Measurements from ENCODE around the gene ACO2.
A peak's percentile ranks its signal among the peaks of the same experiment; 100 is the strongest.
"Not testable (repeated sequence)": the region's sequence is repeated elsewhere in the genome, so short reads cannot be mapped to it uniquely, and the experiment has no call there.

The ACO2 gene

DNA sequence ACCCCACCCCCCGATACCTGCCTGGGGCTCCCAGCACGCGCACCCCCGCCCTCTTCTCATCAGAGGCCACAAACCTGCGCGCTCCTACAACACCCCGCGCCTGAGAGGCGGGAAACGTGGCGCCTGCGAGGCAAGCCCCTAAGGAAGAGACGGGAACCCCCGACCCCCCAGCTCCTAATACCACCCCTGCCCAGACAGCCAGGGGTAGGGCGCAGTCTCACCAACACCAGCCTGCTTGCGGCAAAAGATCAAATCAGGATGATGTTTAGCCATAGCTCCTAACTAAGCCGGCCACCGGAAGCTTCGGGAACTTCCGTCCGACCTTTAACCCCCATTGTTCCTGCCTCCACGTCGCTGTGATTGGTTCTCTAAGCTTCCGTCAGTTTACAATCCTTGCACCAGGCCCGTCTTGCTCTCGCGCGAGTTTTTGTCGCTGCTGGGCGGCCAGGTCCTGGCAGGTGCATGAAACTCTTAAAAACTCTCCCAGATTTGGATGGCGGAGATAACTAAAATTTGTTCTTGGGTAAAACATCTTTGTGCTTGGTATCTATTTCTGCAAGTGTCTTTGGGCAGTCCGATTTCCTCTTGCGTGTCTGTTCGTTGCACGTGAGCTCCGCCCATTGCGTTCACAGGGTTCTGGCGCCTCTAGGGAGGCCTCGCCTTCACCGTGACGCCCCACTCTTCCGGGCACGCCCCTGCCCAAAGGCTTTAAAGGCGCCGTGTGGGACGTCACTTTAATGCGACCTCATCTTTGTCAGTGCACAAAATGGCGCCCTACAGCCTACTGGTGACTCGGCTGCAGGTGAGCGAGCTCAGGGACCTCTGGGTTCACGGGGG is at the start of gene ACO2, which contains the start of gene PHF5A:
Gene ACO2, plus strand, starts transcription at position 737 of the 837 bp plus-strand sequence. Its CDS starts 30 bp downstream, at position 767.
Gene PHF5A, minus strand, starts transcription at position 312 of the 837 bp plus-strand sequence. Its CDS starts 39 bp downstream, at position 273.
- Histone ChIP-seq H3K4me1 (ENCODE audit: control insufficient read depth in 1 of 2, insufficient read depth in 1 of 2, low read depth in 1 of 2, low read length in 1 of 2) (peaks cover 18 to 20% of the 10 kb centered on the region in 2 experiments), H3K9me3 (no peaks in the 10 kb centered on the region), H3K36me3 (peaks cover 43% of the 10 kb centered on the region), H3K27ac (peak within 1 kb of the TSS; percentile 98), H3K4me3 (ENCODE audit: low read depth in 1 of 2, low read length in 1 of 2) (peak within 1 kb of the TSS; percentile 83 to 95), H3K27me3 (no peaks in the 10 kb centered on the region)
- no peak for TF ChIP-seq CTCF (IDR thresholded peaks at IDR 0.05)

DNA sequence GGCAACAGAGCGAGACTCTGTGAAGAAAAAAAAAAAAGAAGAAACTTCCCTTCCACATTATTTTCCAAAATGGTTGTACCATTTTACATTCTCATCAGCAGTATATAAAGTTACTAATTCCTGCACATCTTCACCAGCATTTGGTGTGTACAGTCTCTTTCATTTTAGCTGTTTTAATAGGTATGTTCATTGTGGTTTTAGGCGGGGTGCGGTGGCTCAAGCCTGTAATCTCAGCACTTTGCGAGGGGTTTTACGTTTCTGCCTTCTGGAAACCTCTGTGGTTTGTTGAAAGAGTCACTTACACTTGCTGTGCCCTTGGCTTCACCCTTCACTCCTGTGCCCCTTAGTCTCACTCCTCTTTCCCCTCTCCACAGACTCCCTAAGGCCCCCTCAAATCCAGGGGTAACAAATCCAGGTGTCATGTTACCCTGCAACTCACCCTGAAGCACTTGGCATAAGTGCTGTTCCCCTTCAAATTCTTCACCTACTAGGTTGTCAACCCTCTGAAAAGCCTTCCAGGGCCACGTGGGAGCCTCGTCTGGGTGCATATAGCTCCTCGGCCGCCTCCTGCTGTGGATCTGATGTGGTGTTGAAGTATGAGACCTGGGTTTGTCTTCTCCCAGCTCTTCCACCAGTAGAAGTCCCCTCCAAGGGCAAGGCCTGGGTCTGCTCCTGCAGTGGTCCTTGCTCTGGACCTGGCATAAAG is 43.1 kb upstream of the ACO2 start:
- H3K4me1 ChIP-seq (ENCODE audit: control insufficient read depth in 1 of 2, insufficient read depth in 1 of 2, low read depth in 1 of 2, low read length in 1 of 2), result no peaks in the 10 kb centered on the region
- H3K9me3 ChIP-seq, result no peaks in the 10 kb centered on the region
- H3K36me3 ChIP-seq, result peaks cover 45% of the 10 kb centered on the region
- no peak overlapping the region for H3K27ac ChIP-seq
- H3K4me3 ChIP-seq (ENCODE audit: low read depth in 1 of 2, low read length in 1 of 2), result no peak overlapping the region
- no peaks in the 10 kb centered on the region for H3K27me3 ChIP-seq
- no peak for TF ChIP-seq CTCF (IDR thresholded peaks at IDR 0.05)

GRCh38 chr22:41429232-41429950 is 39.5 kb upstream of the ACO2 start:
- H3K36me3 ChIP-seq, result peaks cover 57% of the 10 kb centered on the region
- no peaks in the 10 kb centered on the region for H3K9me3 ChIP-seq
- no peak overlapping the region for H3K4me3 ChIP-seq (ENCODE audit: low read depth in 1 of 2, low read length in 1 of 2)
- H3K4me1 ChIP-seq (ENCODE audit: control insufficient read depth in 1 of 2, insufficient read depth in 1 of 2, low read depth in 1 of 2, low read length in 1 of 2), result no peaks in the 10 kb centered on the region
- H3K27ac ChIP-seq, result no peak overlapping the region
- no peak for TF ChIP-seq CTCF (IDR thresholded peaks at IDR 0.05)
- H3K27me3 ChIP-seq, result no peaks in the 10 kb centered on the region

GRCh38 chr22:41429951-41430332 is 39.0 kb upstream of the ACO2 start:
- no peaks in the 10 kb centered on the region for H3K4me1 ChIP-seq (ENCODE audit: control insufficient read depth in 1 of 2, insufficient read depth in 1 of 2, low read depth in 1 of 2, low read length in 1 of 2)
- H3K27ac ChIP-seq, result no peak overlapping the region
- H3K9me3 ChIP-seq, result no peaks in the 10 kb centered on the region
- H3K36me3 ChIP-seq, result peaks cover 55% of the 10 kb centered on the region
- H3K27me3 ChIP-seq, result no peaks in the 10 kb centered on the region
- TF ChIP-seq CTCF (IDR thresholded peaks at IDR 0.05), result no peak
- H3K4me3 ChIP-seq (ENCODE audit: low read depth in 1 of 2, low read length in 1 of 2), result no peak overlapping the region

- Histone ChIP-seq H3K9me3 (no peaks in the 10 kb centered on the region), H3K4me3 (ENCODE audit: low read depth in 1 of 2, low read length in 1 of 2) (no peak overlapping the region), H3K27me3 (no peaks in the 10 kb centered on the region), H3K4me1 (ENCODE audit: control insufficient read depth in 1 of 2, insufficient read depth in 1 of 2, low read depth in 1 of 2, low read length in 1 of 2) (no peaks in the 10 kb centered on the region), H3K36me3 (peaks cover 58% of the 10 kb centered on the region), H3K27ac (no peak overlapping the region)
- no peak for TF ChIP-seq CTCF (IDR thresholded peaks at IDR 0.05)
Measured at GRCh38 chr22:41431656-41432055, 37.3 kb upstream of the ACO2 start.

GRCh38 chr22:41433480-41433879 is 35.4 kb upstream of the ACO2 start:
- H3K27me3 ChIP-seq, result not testable (repeated sequence)

GRCh38 chr22:41434361-41435003 is 34.4 kb upstream of the ACO2 start:
- H3K4me1 ChIP-seq (ENCODE audit: control insufficient read depth in 1 of 2, insufficient read depth in 1 of 2, low read depth in 1 of 2, low read length in 1 of 2); H3K27ac ChIP-seq; H3K4me3 ChIP-seq (ENCODE audit: low read depth in 1 of 2, low read length in 1 of 2); H3K27me3 ChIP-seq; H3K9me3 ChIP-seq: not testable (repeated sequence)
- H3K36me3 ChIP-seq, result peaks cover 55% of the 10 kb centered on the region

More at GRCh38 chr22:41433480-41433879, 35.4 kb upstream of the ACO2 start:
- not testable (repeated sequence) for H3K9me3 ChIP-seq; H3K4me1 ChIP-seq (ENCODE audit: control insufficient read depth in 1 of 2, insufficient read depth in 1 of 2, low read depth in 1 of 2, low read length in 1 of 2); H3K27ac ChIP-seq; H3K4me3 ChIP-seq (ENCODE audit: low read depth in 1 of 2, low read length in 1 of 2)
- peaks cover 59% of the 10 kb centered on the region for H3K36me3 ChIP-seq

Data from neutrophil (primary cell).